ENCODE results near the gene NUP210L. TPM values are rescaled to one million over a fixed set of nuclear protein-coding genes. Genes with fewer than 3 reads are reported as not detected.

Gene NUP210L
- 0.43 TPM for total RNA-seq
- long read RNA-seq = 0 reads

GRCh38 chr1:154154534-154155191, at the start of gene NUP210L:
Gene NUP210L, minus strand, starts transcription at chr1:154155073.
- intact Hi-C loops (cut with DNase I) = no loop called here
- DNase-seq (peak; percentile 95), ATAC-seq (ENCODE audit: poor library complexity) (peak; percentile 95)

GRCh38 chr1:154199563-154199879, 44.6 kb upstream of the NUP210L start:
- no peak for ATAC-seq (ENCODE audit: poor library complexity)
- DNase-seq = no peak
- intact Hi-C loops (cut with DNase I) = no loop called here

GRCh38 chr1:154198756-154199562, 44.1 kb upstream of the NUP210L start:
- ATAC-seq (ENCODE audit: poor library complexity) = peak; percentile 84
- no peak for DNase-seq
- intact Hi-C loops (cut with DNase I) = no loop called here

GRCh38 chr1:154193821-154194220, 38.9 kb upstream of the NUP210L start:
- no peak for DNase-seq
- intact Hi-C loops (cut with DNase I) = no loop called here
- ATAC-seq (ENCODE audit: poor library complexity) = peak; percentile 20

GRCh38 chr1:154192476-154192875, 37.6 kb upstream of the NUP210L start:
- no peak for DNase-seq
- intact Hi-C loops (cut with DNase I) = no loop called here
- ATAC-seq (ENCODE audit: poor library complexity) = no peak

GRCh38 chr1:154191990-154192461, 37.2 kb upstream of the NUP210L start, which contains the start of gene TPM3:
Gene TPM3, minus strand, starts transcription at chr1:154192100. Its CDS starts 82 bp downstream, at chr1:154192018.
- no peak for ATAC-seq (ENCODE audit: poor library complexity)
- intact Hi-C loops (cut with DNase I) = no loop called here
- DNase-seq = no peak

GRCh38 chr1:154190550-154190949, 35.7 kb upstream of the NUP210L start:
- peak; percentile 25 for ATAC-seq (ENCODE audit: poor library complexity)
- intact Hi-C loops (cut with DNase I) = no loop called here
- DNase-seq = no peak

- intact Hi-C loops (cut with DNase I) = no loop called here
- no peak for DNase-seq
These were observed 32.1 kb upstream of the NUP210L start for GRCh38 chr1:154186852-154187501.

GRCh38 chr1:154186177-154186576, 31.3 kb upstream of the NUP210L start:
- intact Hi-C loops (cut with DNase I) = no loop called here
- ATAC-seq (ENCODE audit: poor library complexity) = no peak

More at GRCh38 chr1:154186852-154187501, 32.1 kb upstream of the NUP210L start:
- no peak for ATAC-seq (ENCODE audit: poor library complexity)

GRCh38 chr1:154183046-154183915, 28.4 kb upstream of the NUP210L start:
- ATAC-seq (ENCODE audit: poor library complexity) (peak; percentile 98), DNase-seq (peak; percentile 97)
- intact Hi-C loops (cut with DNase I) = no loop called here

More at GRCh38 chr1:154186177-154186576, 31.3 kb upstream of the NUP210L start:
- DNase-seq = peak; percentile 48

- ATAC-seq (ENCODE audit: poor library complexity) = peak; percentile 63
- intact Hi-C loops (cut with DNase I) = no loop called here
- peak; percentile 88 for DNase-seq
These were observed 27.6 kb upstream of the NUP210L start for GRCh38 chr1:154182344-154183045.

GRCh38 chr1:154181944-154182343, 27.1 kb upstream of the NUP210L start:
- ATAC-seq (ENCODE audit: poor library complexity) (no peak), DNase-seq (no peak)
- intact Hi-C loops (cut with DNase I) = no loop called here

- DNase-seq (peak; percentile 48), ATAC-seq (ENCODE audit: poor library complexity) (no peak)
- intact Hi-C loops (cut with DNase I) = no loop called here
These were observed 25.2 kb upstream of the NUP210L start for GRCh38 chr1:154179946-154180687.

GRCh38 chr1:154178911-154179811, 24.3 kb upstream of the NUP210L start:
- intact Hi-C loops (cut with DNase I) = no loop called here
- no peak for ATAC-seq (ENCODE audit: poor library complexity)
- no peak for DNase-seq

- DNase-seq (no peak), ATAC-seq (ENCODE audit: poor library complexity) (no peak)
- intact Hi-C loops (cut with DNase I) = no loop called here
These were observed 23.1 kb upstream of the NUP210L start for GRCh38 chr1:154178013-154178412.

- peak; percentile 65 for ATAC-seq (ENCODE audit: poor library complexity)
- intact Hi-C loops (cut with DNase I) = no loop called here
- no peak for DNase-seq
These were observed 21.5 kb upstream of the NUP210L start for GRCh38 chr1:154176337-154176736.

Measured in Right ventricle myocardium superior (tissue), 1 donor.